SU-DHL-6 (cell line): Measurements from ENCODE around the gene GOLGA7B.

Experiments
- H2AFZ ChIP-seq: fragments of 200-600 bp; sonication (generic); 2 replicates; pipeline ENCODE4 v1.6.1; 2014; ENCODE audit warnings: low read depth, mild to moderate bottlenecking, moderate library complexity, mixed read lengths, antibody characterized with exemption, low read length; ENCODE audit not compliant: severe bottlenecking
- H3F3A ChIP-seq: fragments of 200-600 bp; shearing (Covaris generic); 2 replicates; pipeline ENCODE4 v1.6.0; 2016; ENCODE audit warnings: antibody characterized with exemption, mild to moderate bottlenecking; ENCODE audit not compliant: insufficient read depth
- H3K27ac ChIP-seq: fragments of 200-600 bp; sonication (generic); 2 replicates; pipeline ENCODE4 v1.5.1; 2016; ENCODE audit warnings: low read depth, mild to moderate bottlenecking, low read length, moderate library complexity, mixed read lengths
- H3K27me3 ChIP-seq: fragments of 200-600 bp; sonication (generic), shearing (Covaris generic); 2 replicates; pipeline ENCODE4 v1.6.0; 2014; ENCODE audit warnings: mild to moderate bottlenecking, low read length
- H3K36me3 ChIP-seq: fragments of 200-600 bp; sonication (generic); 2 replicates; pipeline ENCODE4 v1.6.1; 2014; ENCODE audit warnings: mild to moderate bottlenecking, low read length, mixed read lengths
- H3K4me2 ChIP-seq: fragments of 300-600, 200-600 bp; shearing (Covaris generic), sonication (generic); 2 replicates; pipeline ENCODE4 v1.6.0; 2014; ENCODE audit warnings: low read length, low read depth, mild to moderate bottlenecking; ENCODE audit not compliant: poor library complexity, severe bottlenecking
- H3K4me3 ChIP-seq: fragments of 200-600 bp; sonication (generic); 2 replicates; pipeline ENCODE4 v1.5.1; 2014; ENCODE audit warnings: antibody characterized with exemption, low read length, mild to moderate bottlenecking, mixed read lengths; ENCODE audit not compliant: insufficient read depth, poor library complexity, severe bottlenecking
- H3K79me2 ChIP-seq: fragments of 200-600 bp; sonication (generic); 2 replicates; pipeline ENCODE4 v1.6.1; 2014; ENCODE audit warnings: mild to moderate bottlenecking, low read length, moderate library complexity; ENCODE audit not compliant: insufficient read depth
- H3K9ac ChIP-seq: fragments of 200-600 bp; sonication (generic); 2 replicates; pipeline ENCODE4 v1.7.0; 2014; ENCODE audit warnings: mild to moderate bottlenecking, low read length
- H3K9me2 ChIP-seq: fragments of 200-600 bp; sonication (generic); replicated peaks from 2 replicates; pipeline ENCODE4 v1.6.1; 2014; ENCODE audit warnings: low read length; ENCODE audit not compliant: insufficient read depth
- H3K9me3 ChIP-seq: fragments of 200-600 bp; sonication (generic); 2 replicates; pipeline ENCODE4 v1.6.1; 2014; ENCODE audit warnings: low read length, mixed read lengths; ENCODE audit not compliant: insufficient read depth
- H4K20me1 ChIP-seq: fragments of 200-600 bp; sonication (generic); 2 replicates; pipeline ENCODE4 v1.6.1; 2014; ENCODE audit warnings: low read depth, mild to moderate bottlenecking, antibody characterized with exemption, low read length, moderate library complexity, mixed read lengths
- EZH2phosphoT487 ChIP-seq: fragments of 200-600 bp; sonication (generic), shearing (Covaris generic); conservative IDR thresholded peaks from 2 replicates; pipeline ENCODE4 v1.6.1; 2018; ENCODE audit warnings: mild to moderate bottlenecking, antibody characterized with exemption, low read length, moderate library complexity, mixed read lengths
- TF ChIP-seq, protein P1 (sequence below): fragments of 200-600 bp; sonication (generic); IDR thresholded peaks from one replicate; pipeline ENCODE4 v1.5.1; 2017; ENCODE audit warnings: antibody characterized with exemption, mild to moderate bottlenecking, low read length, moderate library complexity; ENCODE audit not compliant: insufficient read depth, poor library complexity, severe bottlenecking

Gene GOLGA7B

DNA sequence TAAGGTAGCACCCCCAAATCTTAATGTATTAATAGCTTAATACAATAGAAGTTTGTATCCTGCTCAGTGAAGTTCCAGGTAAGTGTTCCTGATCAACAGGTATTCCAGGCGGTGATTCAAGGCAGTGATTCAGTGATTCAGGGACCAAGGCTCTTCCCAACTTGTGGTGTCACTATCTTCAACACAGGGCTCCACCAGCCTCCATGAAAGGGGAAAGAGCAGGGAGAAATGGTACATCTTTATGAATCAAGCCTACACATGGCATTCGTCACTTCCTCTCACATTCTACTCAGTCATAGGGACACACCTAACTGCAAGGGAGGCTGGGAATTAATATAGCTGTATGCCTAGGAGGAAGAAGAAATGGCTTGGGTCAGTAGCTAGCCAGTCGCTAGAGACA lies 5.1 kb downstream of the GOLGA7B start:
- Histone ChIP-seq H3K9me3 (no peaks in the 10 kb centered on the region), H3K79me2 (no peaks in the 10 kb centered on the region), H3F3A (no peaks in the 10 kb centered on the region), H3K9me2 (no peaks in the 10 kb centered on the region), H3K27me3 (no peaks in the 10 kb centered on the region; the same call in 1 of the 2 replicates), H4K20me1 (no peaks in the 10 kb centered on the region), H3K4me2 (no peak overlapping the region), H2AFZ (no peak overlapping the region), H3K4me3 (no peak overlapping the region), H3K27ac (no peak overlapping the region), H3K9ac (no peak overlapping the region), H3K36me3 (no peaks in the 10 kb centered on the region)
- TF ChIP-seq, protein P1, sequence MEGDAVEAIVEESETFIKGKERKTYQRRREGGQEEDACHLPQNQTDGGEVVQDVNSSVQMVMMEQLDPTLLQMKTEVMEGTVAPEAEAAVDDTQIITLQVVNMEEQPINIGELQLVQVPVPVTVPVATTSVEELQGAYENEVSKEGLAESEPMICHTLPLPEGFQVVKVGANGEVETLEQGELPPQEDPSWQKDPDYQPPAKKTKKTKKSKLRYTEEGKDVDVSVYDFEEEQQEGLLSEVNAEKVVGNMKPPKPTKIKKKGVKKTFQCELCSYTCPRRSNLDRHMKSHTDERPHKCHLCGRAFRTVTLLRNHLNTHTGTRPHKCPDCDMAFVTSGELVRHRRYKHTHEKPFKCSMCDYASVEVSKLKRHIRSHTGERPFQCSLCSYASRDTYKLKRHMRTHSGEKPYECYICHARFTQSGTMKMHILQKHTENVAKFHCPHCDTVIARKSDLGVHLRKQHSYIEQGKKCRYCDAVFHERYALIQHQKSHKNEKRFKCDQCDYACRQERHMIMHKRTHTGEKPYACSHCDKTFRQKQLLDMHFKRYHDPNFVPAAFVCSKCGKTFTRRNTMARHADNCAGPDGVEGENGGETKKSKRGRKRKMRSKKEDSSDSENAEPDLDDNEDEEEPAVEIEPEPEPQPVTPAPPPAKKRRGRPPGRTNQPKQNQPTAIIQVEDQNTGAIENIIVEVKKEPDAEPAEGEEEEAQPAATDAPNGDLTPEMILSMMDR, result no peak
- no peak for TF ChIP-seq EZH2phosphoT487

DNA sequence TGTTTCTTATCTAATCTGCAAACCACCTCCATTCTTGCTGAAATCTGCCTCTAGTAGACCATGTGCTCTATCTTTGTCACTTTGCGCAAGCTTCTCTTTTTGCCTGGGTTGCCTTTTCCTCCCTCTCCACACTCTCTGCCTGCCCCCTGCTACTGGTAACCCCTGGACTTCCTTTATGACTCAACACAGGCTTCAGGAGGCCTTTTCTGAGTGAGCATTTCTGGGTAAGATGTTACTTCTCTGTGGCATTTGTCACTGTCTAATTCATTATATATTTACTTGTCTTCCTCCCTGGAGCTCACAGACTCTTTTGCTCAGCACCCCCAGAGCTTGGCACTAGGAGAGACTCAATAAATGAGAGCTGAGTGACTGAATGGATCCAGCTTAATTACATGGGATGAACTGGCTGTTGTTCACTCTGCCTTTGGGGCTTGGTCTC lies 8.4 kb downstream of the GOLGA7B start:
- H3K27ac ChIP-seq, result no peak overlapping the region
- no peaks in the 10 kb centered on the region for H3F3A ChIP-seq
- H3K79me2 ChIP-seq, result no peaks in the 10 kb centered on the region
- no peaks in the 10 kb centered on the region for H3K9me3 ChIP-seq
- no peaks in the 10 kb centered on the region for H4K20me1 ChIP-seq
- H3K9ac ChIP-seq, result no peak overlapping the region
- no peak overlapping the region for H3K4me2 ChIP-seq
- TF ChIP-seq, protein P1, result no peak
- TF ChIP-seq EZH2phosphoT487, result no peak
- no peaks in the 10 kb centered on the region for H3K36me3 ChIP-seq
- no peaks in the 10 kb centered on the region; the same call in 1 of the 2 replicates for H3K27me3 ChIP-seq
- no peak overlapping the region for H3K4me3 ChIP-seq
- no peaks in the 10 kb centered on the region for H3K9me2 ChIP-seq
- H2AFZ ChIP-seq, result no peak overlapping the region

DNA sequence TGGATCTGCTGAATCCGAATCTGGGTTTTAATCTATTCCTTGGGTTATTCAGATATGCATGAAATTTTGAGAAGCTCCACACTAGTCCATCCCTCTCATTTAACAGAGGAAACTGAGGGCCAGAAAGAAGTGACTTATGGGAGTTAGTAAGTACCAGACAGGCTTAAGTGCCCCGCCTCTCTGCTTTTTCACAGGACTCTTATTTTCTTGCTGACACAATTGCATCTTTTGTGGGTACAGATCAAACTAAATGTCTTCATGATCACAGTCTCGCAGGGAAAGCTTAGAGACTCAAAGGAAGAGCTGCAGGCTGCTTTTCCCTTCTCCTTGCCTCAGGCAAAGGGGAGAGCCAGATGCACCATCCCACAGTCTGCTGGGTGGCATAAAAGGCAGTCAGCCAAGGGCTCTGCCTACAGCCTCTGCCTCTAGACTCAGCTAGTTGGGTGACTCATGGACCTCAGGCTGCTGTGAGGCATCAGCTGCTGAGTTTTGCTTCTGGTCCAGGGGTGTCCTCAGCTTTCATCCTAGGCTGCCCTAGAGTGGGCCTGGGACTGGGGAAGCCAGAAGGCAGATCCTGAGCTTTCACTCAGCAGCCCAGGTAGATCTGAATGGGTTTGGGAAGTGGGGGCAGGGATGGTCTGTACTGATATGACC lies 11.6 kb downstream of the GOLGA7B start:
- H3K27me3 ChIP-seq, result no peaks in the 10 kb centered on the region; the same call in 1 of the 2 replicates

More for the DNA sequence above, 11.6 kb downstream of the GOLGA7B start:
- Histone ChIP-seq H3K9me3 (no peaks in the 10 kb centered on the region), H2AFZ (no peak overlapping the region), H3K36me3 (no peaks in the 10 kb centered on the region), H3K79me2 (no peaks in the 10 kb centered on the region), H3F3A (no peaks in the 10 kb centered on the region), H4K20me1 (no peaks in the 10 kb centered on the region), H3K27ac (no peak overlapping the region), H3K9me2 (no peaks in the 10 kb centered on the region), H3K9ac (no peak overlapping the region), H3K4me2 (no peak overlapping the region), H3K4me3 (no peak overlapping the region)
- no peak for TF ChIP-seq EZH2phosphoT487
- TF ChIP-seq, protein P1, result no peak
